Endothelial cell of hepatic sinusoid (primary cell): ENCODE measurements around the gene RAPGEF1.
"Not testable (repeated sequence)": the region's sequence is repeated elsewhere in the genome, so short reads cannot be mapped to it uniquely, and the experiment has no call there.

Source experiments
- in situ Hi-C: cut with HindIII; loops from 2 replicates; pipeline ENCODE4 v1.10.0; 2017; ENCODE audit warnings: low sequenced_read_pairs

The RAPGEF1 gene

GRCh38 chr9:131578021-131578420 is 161.9 kb downstream of the RAPGEF1 start:
- in situ Hi-C loops, result no loop called here

- in situ Hi-C loops, result no loop called here
Measured at GRCh38 chr9:131577005-131578000, 162.6 kb downstream of the RAPGEF1 start.

GRCh38 chr9:131575946-131576853 is 163.7 kb downstream of the RAPGEF1 start:
- in situ Hi-C loops, result no loop called here

DNA sequence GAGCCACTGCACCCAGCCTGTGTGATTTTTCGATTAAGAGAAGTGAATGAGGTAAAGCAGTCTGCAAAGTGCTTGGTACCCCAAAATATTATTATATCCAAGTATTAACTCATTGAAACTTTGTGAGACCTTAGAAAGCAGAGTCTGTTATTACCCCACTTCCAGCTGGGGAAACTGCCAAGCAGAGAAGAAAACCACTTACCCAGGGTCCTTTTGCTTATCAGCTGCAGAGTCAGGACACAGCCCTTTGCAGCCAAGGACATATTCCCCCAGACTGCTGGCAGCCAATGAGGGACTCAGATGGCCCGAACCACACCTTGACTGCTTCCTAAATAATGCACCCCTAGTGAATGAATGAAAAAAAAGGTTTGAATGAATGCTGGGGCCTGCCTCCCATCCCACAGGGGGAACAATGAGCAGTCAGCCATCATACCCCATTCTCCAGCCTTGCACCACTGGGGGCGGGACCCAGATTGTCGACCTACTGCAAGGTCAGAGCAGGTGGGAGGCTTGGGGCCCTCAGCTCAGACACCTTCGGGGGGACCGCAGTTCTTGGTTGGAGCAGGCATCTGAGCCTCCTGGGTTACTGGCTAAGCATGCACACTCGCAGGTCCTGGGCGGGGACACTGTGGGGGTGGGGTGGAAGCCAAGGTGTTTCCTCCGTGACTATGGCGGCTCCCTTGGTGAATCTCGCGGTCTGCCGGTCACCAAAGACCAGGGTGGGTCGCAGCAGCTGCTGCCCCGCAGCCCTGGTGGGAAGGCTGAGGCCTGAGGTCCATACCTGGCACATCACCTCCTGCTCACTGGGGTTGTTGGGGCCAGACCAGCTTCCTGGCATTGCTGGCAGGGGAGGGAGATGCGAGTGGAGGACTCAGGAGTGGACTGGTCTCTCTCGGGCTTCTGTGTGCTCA is 164.9 kb downstream of the RAPGEF1 start:
- in situ Hi-C loops, result no loop called here

- in situ Hi-C loops, result no loop called here
Measured at GRCh38 chr9:131567910-131568309, 172.0 kb downstream of the RAPGEF1 start.

DNA sequence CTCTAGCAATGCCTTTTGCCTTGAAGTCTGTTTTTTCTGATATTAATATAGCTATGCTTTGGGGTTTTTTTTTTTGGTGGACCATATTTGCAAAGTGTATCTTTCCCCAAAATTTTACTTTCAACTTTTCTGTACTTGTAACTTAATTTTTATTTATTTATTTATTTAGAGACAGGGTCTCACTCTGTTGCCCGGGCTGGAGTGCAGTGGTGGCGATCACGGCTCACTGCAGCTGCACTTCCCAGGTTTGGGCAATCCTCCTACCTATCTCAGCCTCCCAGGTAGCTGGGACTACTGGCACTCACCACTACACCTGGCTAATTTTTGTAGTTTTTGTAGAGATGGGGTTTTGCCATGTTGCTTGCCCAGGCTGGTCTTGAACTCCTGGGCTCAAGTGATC is 173.7 kb downstream of the RAPGEF1 start:
- in situ Hi-C loops, result no loop called here

DNA sequence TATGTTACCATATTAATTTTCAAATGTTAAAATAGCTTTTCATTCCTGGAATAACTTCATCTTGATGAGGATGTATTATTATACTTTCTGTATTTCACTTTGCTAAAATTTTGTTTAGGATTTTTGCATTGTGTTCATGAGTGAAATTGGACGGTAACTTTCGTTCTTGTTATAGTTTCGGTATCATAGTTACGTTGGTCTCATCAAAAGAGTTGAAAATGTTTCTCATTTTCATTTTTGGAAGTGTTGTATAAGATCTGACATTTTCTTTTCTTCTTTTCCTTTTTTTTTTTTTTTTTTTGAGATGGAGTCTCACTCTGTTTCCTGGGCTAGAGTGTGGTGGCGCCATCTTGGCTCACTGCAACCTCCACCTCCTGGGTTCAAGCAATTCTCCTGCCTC is 174.5 kb downstream of the RAPGEF1 start:
- in situ Hi-C loops, result no loop called here

GRCh38 chr9:131562032-131562959 is 177.6 kb downstream of the RAPGEF1 start:
- in situ Hi-C loops, result no loop called here

- in situ Hi-C loops, result no loop called here
Measured at GRCh38 chr9:131559421-131560000, 180.4 kb downstream of the RAPGEF1 start.

GRCh38 chr9:131557855-131558548 is 181.9 kb downstream of the RAPGEF1 start:
- in situ Hi-C loops, result no loop called here

DNA sequence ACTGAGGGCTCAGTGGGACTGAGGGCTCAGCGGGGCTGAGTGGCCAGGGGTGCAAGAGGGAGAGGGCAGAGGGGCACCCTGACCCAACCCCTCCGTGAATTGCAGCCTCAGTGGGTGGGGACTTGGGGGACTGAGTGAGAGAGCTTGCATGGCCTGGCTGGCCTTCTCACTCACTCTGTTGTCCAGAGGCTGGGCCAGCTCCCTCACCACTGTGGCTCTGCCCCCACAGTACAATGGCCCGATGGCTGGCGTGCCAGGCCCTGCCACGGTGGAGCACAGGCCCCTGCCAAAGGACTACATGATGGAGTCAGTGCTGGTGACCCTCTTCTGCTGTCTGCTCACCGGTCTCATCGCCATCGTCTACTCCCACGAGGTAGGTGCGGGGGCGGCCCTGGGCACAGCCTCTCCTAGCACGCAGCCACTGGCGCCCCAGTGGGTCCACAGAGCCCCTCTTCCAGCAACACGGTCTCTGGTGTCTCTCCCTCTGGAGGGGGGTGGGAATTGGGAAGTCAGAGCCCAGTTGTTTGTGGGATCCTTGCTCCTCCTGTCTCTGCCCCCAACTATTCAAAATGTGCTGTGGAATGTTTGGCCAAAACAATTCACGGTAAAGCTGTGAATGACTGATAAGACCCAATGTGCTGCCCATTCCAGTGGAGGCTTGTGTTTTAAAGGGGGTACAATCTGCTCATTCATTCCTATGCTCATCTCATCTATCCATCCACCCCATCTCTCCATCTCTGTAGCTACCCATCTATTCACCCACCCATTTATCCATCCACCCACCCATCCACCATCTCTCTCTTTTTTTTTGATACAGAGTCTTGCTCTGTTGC is 183.8 kb downstream of the RAPGEF1 start:
- in situ Hi-C loops, result no loop called here

DNA sequence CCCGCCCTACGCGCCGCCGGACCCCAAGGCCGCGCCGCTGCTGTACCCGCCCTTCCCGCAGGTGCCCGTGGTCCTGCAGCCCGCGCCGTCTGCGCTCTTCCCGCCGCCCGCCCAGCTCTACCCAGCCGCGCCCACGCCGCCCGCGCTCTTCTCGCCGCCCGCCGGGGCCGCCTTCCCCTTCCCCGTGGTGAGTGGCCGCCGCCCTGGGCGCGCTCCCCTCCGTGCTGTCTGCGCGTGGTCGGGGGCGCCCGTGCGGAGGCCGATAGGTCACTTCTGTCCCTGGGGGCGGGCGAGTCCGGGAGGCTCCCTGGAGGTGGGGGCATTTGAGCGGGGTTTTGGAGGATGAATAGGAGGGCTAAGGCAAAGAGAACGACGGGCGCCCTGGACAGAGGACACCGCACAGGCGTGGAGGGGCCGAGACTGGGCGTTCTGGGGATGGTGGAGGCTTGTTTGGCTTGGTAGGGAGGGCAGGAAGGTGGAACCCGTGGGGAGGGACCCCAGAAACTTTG is 185.0 kb downstream of the RAPGEF1 start:
- in situ Hi-C loops, result loop anchor here (5.0 kb wide), 1 partner anchor 47 kb away; no protein-coding TSS in a partner anchor

DNA sequence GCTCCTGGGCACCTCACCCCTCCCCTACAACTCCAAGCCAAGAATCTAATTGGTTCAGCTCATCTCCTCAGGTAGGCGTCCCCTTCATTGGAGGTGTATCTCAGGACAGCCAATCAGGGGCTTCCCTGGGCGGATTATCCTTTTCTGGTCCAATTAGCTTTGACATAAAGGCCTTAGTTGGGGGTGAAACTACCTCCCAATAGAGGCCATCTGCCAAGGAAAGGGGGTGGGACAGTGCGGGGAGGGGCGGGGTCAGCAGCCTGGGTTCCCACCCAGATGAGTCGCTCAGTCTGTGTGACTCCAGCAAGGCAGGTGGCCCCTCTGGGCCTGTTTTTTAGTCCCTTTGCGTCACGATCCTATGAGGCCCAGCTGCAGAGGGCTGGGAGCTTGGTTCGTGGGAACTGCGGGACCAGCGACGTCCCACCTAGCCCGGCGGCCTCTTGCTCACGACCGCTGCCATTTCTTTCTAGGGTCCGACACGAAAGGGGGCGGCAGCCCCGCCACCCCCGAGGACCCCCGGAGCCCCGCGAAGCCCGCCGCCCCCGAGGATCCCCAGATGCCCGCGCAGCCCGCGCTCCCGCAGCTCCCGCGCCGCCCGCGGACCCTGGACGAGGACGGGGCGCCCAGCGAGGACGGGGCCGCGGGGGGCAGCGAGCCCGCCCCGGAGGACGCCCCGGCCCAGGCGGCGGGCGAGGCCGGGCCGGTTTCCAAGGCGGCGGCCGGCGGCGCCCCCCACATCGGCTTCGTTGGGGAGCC is 185.6 kb downstream of the RAPGEF1 start:
- in situ Hi-C loops, result loop anchor here (5.0 kb wide), 1 partner anchor 48 kb away; no protein-coding TSS in a partner anchor

DNA sequence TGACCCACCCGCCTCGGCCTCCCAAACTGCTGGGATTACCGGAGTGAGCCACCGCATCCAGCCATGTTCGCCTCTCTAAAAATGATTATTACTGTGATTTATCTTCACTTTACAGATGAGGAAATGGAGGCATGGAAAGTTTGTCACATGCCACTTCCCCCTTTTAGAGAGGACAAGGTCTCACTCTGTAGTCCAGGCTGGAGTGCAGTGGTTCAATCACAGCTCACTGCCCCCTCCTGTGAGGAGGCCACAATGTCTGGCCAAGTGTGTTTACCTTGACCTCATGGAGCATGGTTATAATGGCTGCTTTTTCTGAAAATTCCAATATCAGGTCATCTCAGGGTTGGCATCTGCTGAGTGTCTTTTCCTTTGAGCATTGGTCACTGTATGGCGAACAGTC is 187.8 kb downstream of the RAPGEF1 start:
- in situ Hi-C loops, result loop anchor here (5.0 kb wide), 1 partner anchor 50 kb away; no protein-coding TSS in a partner anchor

DNA sequence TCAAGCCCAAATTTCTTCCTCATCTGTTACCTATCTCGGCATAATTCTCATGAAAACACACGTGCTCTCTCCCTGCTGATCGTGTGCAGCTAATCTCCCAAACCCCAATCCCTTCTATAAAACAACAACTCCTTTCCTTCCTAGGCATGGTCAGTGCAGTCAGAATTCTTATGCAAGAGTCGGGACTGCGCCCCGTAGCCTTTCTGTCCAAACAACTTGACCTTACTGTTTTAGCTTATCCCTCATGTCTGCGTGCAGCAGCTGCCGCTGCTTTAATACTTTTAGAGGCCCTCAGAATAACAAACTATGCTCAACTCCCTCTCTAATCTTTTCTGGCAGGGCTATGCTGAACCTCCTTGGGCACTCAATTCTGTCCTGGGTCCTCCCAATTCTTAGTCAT is 189.4 kb downstream of the RAPGEF1 start:
- in situ Hi-C loops, result loop anchor here (5.0 kb wide), 1 partner anchor 52 kb away; no protein-coding TSS in a partner anchor

- in situ Hi-C loops, result not testable (repeated sequence)
Measured at GRCh38 chr9:131549186-131549585, 190.7 kb downstream of the RAPGEF1 start.
